H9 (cell line): ENCODE data around the gene NEAT1. TPM values are rescaled to one million over a fixed set of nuclear protein-coding genes. Genes with fewer than 3 reads are reported as not detected.
"Not testable (repeated sequence)": the region's sequence is repeated elsewhere in the genome, so short reads cannot be mapped to it uniquely, and the experiment has no call there.

Experiments used
- DNase-seq: peaks from one replicate; pipeline ENCODE4 v3.0.0-alpha.2; 2017
- H2AFZ ChIP-seq: one replicate; pipeline ENCODE4 v1.6.1; 2013; ENCODE audit warnings: mild to moderate bottlenecking, low read length, control low read depth, moderate library complexity
- H2AK5ac ChIP-seq: 2 replicates; pipeline ENCODE4 v1.6.1; 2013; ENCODE audit warnings: low read length, control low read depth, mixed read lengths; ENCODE audit not compliant: insufficient read length
- H2BK120ac ChIP-seq: one replicate; pipeline ENCODE4 v1.6.1; 2013; ENCODE audit warnings: low read depth, mild to moderate bottlenecking, low read length, control low read depth, inconsistent platforms; ENCODE audit not compliant: poor library complexity, severe bottlenecking
- H2BK12ac ChIP-seq: 2 replicates; pipeline ENCODE4 v1.6.1; 2013; ENCODE audit warnings: low read length, control low read depth, mixed read lengths, low read depth; ENCODE audit not compliant: insufficient read length
- H2BK15ac ChIP-seq: 2 replicates; pipeline ENCODE4 v1.6.1; 2013; ENCODE audit warnings: low read depth, low read length, control low read depth
- H2BK20ac ChIP-seq: one replicate; pipeline ENCODE4 v1.6.1; 2013; ENCODE audit warnings: low read depth, mild to moderate bottlenecking, low read length, control low read depth, inconsistent platforms; ENCODE audit not compliant: poor library complexity, severe bottlenecking
- H2BK5ac ChIP-seq: 2 replicates; pipeline ENCODE4 v1.6.1; 2013; ENCODE audit warnings: low read length, control low read depth, mixed read lengths; ENCODE audit not compliant: insufficient read length
- H3K14ac ChIP-seq: 2 replicates; pipeline ENCODE4 v1.6.1; 2013; ENCODE audit warnings: low read length, control low read depth; ENCODE audit not compliant: insufficient read depth
- H3K18ac ChIP-seq: 2 replicates; pipeline ENCODE4 v1.6.1; 2013; ENCODE audit warnings: low read depth, mild to moderate bottlenecking, mixed read lengths, low read length, control low read depth; ENCODE audit not compliant: insufficient read length
- H3K23ac ChIP-seq: 2 replicates; pipeline ENCODE4 v1.6.1; 2013; ENCODE audit warnings: low read length, control low read depth, mixed read lengths, low read depth; ENCODE audit not compliant: insufficient read length
- H3K23me2 ChIP-seq: 2 replicates; pipeline ENCODE4 v1.6.1; 2013; ENCODE audit warnings: low read depth, mild to moderate bottlenecking, mixed read lengths, low read length, control low read depth; ENCODE audit not compliant: insufficient read length, poor library complexity, severe bottlenecking
- H3K27ac ChIP-seq: 2 replicates; pipeline ENCODE4 v1.5.1; 2013; ENCODE audit warnings: low read length, control low read depth, mixed read lengths, low read depth; ENCODE audit not compliant: insufficient read length
- H3K27me3 ChIP-seq: 2 replicates; pipeline ENCODE4 v1.6.1; 2013; ENCODE audit warnings: low read length, control low read depth, inconsistent platforms; ENCODE audit not compliant: insufficient read depth
- H3K4ac ChIP-seq: 2 replicates; pipeline ENCODE4 v1.6.1; 2013; ENCODE audit warnings: low read depth, mild to moderate bottlenecking, control low read depth, inconsistent platforms, low read length, moderate library complexity
- H3K4me1 ChIP-seq: 2 replicates; pipeline ENCODE4 v1.6.1; 2013; ENCODE audit warnings: low read length, control low read depth, inconsistent platforms; ENCODE audit not compliant: insufficient read depth
- H3K4me2 ChIP-seq: 2 replicates; pipeline ENCODE4 v1.6.1; 2013; ENCODE audit warnings: low read length, control low read depth, mixed read lengths; ENCODE audit not compliant: insufficient read length, insufficient read depth
- H3K56ac ChIP-seq: 2 replicates; pipeline ENCODE4 v1.6.1; 2013; ENCODE audit warnings: low read depth, mild to moderate bottlenecking, mixed read lengths, low read length, control low read depth; ENCODE audit not compliant: insufficient read length
- H3K79me1 ChIP-seq: 2 replicates; pipeline ENCODE4 v1.6.1; 2013; ENCODE audit warnings: low read depth, mild to moderate bottlenecking, moderate library complexity, low read length, control low read depth, inconsistent platforms; ENCODE audit not compliant: insufficient read depth, poor library complexity, severe bottlenecking
- H3K79me2 ChIP-seq: 2 replicates; pipeline ENCODE4 v1.6.1; 2013; ENCODE audit warnings: low read length, control low read depth, inconsistent platforms; ENCODE audit not compliant: insufficient read depth
- H3K9ac ChIP-seq: 2 replicates; pipeline ENCODE4 v1.6.1; 2013; ENCODE audit warnings: low read length, control low read depth, mixed read lengths; ENCODE audit not compliant: insufficient read length; ENCODE audit errors: extremely low read depth
- H3K9me3 ChIP-seq: one replicate; pipeline ENCODE4 v1.6.1; 2013; ENCODE audit warnings: low read depth, low read length, inconsistent platforms; ENCODE audit not compliant: control insufficient read depth
- H3T11ph ChIP-seq: one replicate; pipeline ENCODE4 v1.6.1; 2013; ENCODE audit warnings: mild to moderate bottlenecking, low read length, control low read depth, inconsistent platforms
- H4K20me1 ChIP-seq: one replicate; pipeline ENCODE4 v1.6.1; 2013; ENCODE audit not compliant: control insufficient read depth, insufficient read length, insufficient read depth
- H4K5ac ChIP-seq: 2 replicates; pipeline ENCODE4 v1.6.1; 2013; ENCODE audit warnings: low read depth, mild to moderate bottlenecking, mixed read lengths, low read length, control low read depth; ENCODE audit not compliant: insufficient read length
- H4K8ac ChIP-seq: replicated peaks from 2 replicates; pipeline ENCODE4 v1.6.1; 2013; ENCODE audit warnings: low read length, control low read depth, mixed read lengths, low read depth; ENCODE audit not compliant: insufficient read length
- H4K91ac ChIP-seq: 2 replicates; pipeline ENCODE4 v1.6.1; 2013; ENCODE audit warnings: low read depth, mild to moderate bottlenecking, moderate library complexity, mixed read lengths, low read length, control low read depth; ENCODE audit not compliant: insufficient read length
- H3K27ac Mint-ChIP-seq, 3 experiments: 2 replicates in 2 of 3; 3 replicates in 1 of 3; pipeline ENCODE4 v1.8.0; 2020 to 2021; ENCODE audit warnings: mixed read lengths in 3 of 3, mild to moderate bottlenecking in 1 of 3, moderate library complexity in 1 of 3
- H3K27me3 Mint-ChIP-seq: 2 replicates; pipeline ENCODE4 v1.8.0; 2021; ENCODE audit warnings: low read depth, mild to moderate bottlenecking, moderate library complexity, mixed read lengths
- H3K36me3 Mint-ChIP-seq, 3 experiments: 2 replicates in 2 of 3; 3 replicates in 1 of 3; pipeline ENCODE4 v1.8.0; 2020 to 2021; ENCODE audit warnings: low read depth in 3 of 3, mixed read lengths in 3 of 3; ENCODE audit not compliant: insufficient read depth in 1 of 3
- H3K4me1 Mint-ChIP-seq, 2 experiments: 2 replicates each; pipeline ENCODE4 v1.8.0; 2020; ENCODE audit warnings: mixed read lengths in 2 of 2
- H3K4me3 Mint-ChIP-seq, 2 experiments: 2 replicates in 1 of 2; 3 replicates in 1 of 2; pipeline ENCODE4 v1.8.0; 2020 to 2021; ENCODE audit warnings: mild to moderate bottlenecking in 2 of 2, mixed read lengths in 2 of 2, moderate library complexity in 1 of 2
- H3K9me3 Mint-ChIP-seq, 2 experiments: 2 replicates in 1 of 2; 3 replicates in 1 of 2; pipeline ENCODE4 v1.8.0; 2020; ENCODE audit warnings: mild to moderate bottlenecking in 2 of 2, mixed read lengths in 2 of 2, moderate library complexity in 1 of 2
- WGBS: extraction: QIAGEN DNeasy Blood & Tissue Kit; methylation state at CpG from one replicate; pipeline ENCODE4 v1.1.7; 2013; ENCODE audit warnings: missing lambda C conversion rate, low lambda C conversion rate, mixed read lengths; ENCODE audit not compliant: insufficient read length; ENCODE audit errors: extremely low coverage; 5-methylcytosine and 5-hydroxymethylcytosine counted together
- total RNA-seq: library from RNA; stranded (reverse); gene quantifications from 2 replicates; pipeline ENCODE4 v1.2.1, GENCODE V29; 2021
- TF ChIP-seq, protein P1 (sequence below): fragments of 200-600 bp; sonication (generic); conservative IDR thresholded peaks from 3 replicates; pipeline ENCODE4 v1.8.0; 2021; ENCODE audit warnings: antibody characterized with exemption, mild to moderate bottlenecking

The NEAT1 gene
- total RNA-seq, 1 experiment from 2014 or later: 12.7 TPM

DNA sequence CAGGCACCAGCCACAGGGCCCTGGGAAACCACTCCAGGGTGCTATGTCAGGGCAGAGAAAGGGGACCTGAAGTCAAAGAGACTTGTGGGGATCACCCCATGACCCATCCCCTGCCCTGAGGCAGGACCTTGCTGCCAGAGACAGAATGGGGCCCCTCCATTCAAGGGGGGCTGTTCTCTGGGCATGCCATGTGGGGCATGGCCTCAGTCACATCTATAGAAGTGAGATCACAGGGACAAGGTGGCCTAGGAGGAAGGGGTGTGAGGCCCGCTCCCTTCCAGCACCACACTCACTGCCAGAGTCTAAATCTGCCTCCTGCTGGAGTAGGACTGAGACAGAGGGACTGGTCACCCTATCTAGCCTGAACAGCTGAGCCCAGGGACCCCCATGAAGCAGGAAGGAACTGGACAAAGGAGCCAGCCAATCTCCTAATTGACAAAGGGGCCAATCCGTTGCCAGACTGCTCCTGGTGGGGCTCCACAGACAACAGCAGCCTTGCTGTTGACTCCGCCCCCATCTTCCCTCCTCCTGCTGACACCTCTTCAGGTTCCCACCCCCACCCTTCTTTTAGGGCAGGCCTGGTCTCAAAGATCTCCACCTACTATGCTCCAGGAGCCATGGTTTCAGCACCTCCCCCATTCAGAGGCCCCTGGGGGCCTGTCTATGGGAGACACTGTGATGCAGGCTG is 26.0 kb downstream of the NEAT1 start:
- no peak overlapping the region for H3K4me3 Mint-ChIP-seq
- no peak overlapping the region for H3K27ac Mint-ChIP-seq

DNA sequence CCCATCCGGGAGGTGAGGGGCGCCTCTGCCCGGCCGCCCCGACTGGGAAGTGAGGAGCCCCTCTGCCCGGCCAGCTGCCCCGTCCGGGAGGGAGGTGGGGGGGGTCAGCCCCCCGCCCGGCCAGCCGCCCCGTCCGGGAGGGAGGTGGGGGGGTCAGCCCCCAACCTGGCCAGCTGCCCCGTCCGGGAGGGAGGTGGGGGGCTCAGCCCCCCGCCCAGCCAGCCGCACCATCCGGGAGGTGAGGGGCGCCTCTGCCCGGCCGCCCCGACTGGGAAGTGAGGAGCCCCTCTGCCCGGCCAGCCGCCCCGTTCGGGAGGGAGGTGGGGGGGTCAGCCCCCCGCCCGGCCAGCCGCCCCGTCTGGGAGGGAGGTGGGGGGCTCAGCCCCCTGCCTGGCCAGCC is 28.7 kb downstream of the NEAT1 start:
- H3K27ac ChIP-seq, H3K79me1 ChIP-seq, H2BK120ac ChIP-seq, H2AFZ ChIP-seq, H3K27me3 ChIP-seq, DNase-seq, H3K79me2 ChIP-seq, H3K36me3 Mint-ChIP-seq, H3K4me3 Mint-ChIP-seq, H3T11ph ChIP-seq, H3K27ac Mint-ChIP-seq, H3K4me2 ChIP-seq, H3K4ac ChIP-seq, H4K8ac ChIP-seq, H4K91ac ChIP-seq, H2BK20ac ChIP-seq, H3K14ac ChIP-seq, H2BK12ac ChIP-seq, H4K20me1 ChIP-seq, H3K23ac ChIP-seq, H3K18ac ChIP-seq, H4K5ac ChIP-seq, H2BK15ac ChIP-seq, H3K23me2 ChIP-seq, H2AK5ac ChIP-seq, H3K56ac ChIP-seq, H3K9me3 ChIP-seq, H2BK5ac ChIP-seq, H3K4me1 ChIP-seq, H3K9ac ChIP-seq: not testable (repeated sequence)
- H3K27me3 Mint-ChIP-seq: peaks cover 78% of the 10 kb centered on the region
- WGBS: no CpG with 5 or more reads among the region's 30 CpGs
- peaks cover 23 to 29% of the 10 kb centered on the region in 2 experiments for H3K9me3 Mint-ChIP-seq
- H3K4me1 Mint-ChIP-seq: peaks cover 17 to 21% of the 10 kb centered on the region in 2 experiments

More for the DNA sequence above, 26.0 kb downstream of the NEAT1 start:
- Histone ChIP-seq H4K5ac (no peak overlapping the region), H3K9me3 (no peaks in the 10 kb centered on the region), H3K23me2 (no peaks in the 10 kb centered on the region), H4K20me1 (no peaks in the 10 kb centered on the region), H3K27ac (no peak overlapping the region), H2AK5ac (no peak overlapping the region), H2BK120ac (no peak overlapping the region), H2BK5ac (no peak overlapping the region), H2BK12ac (no peak overlapping the region), H3K23ac (no peak overlapping the region), H4K8ac (no peak overlapping the region), H3K79me2 (no peaks in the 10 kb centered on the region), H2BK20ac (no peak overlapping the region), H2AFZ (no peak overlapping the region), H3K14ac (no peak overlapping the region), H3K56ac (no peak overlapping the region), H3K27me3 (no peaks in the 10 kb centered on the region), H3K18ac (no peak overlapping the region), H3K4me1 (no peaks in the 10 kb centered on the region), H2BK15ac (no peak overlapping the region), H3K4ac (no peak overlapping the region), H3T11ph (no peak overlapping the region), H3K79me1 (no peaks in the 10 kb centered on the region), H3K9ac (no peak overlapping the region), H3K4me2 (no peak overlapping the region), H4K91ac (no peak overlapping the region)
- H3K9me3 Mint-ChIP-seq: peaks cover 20 to 23% of the 10 kb centered on the region in 2 experiments
- H3K27me3 Mint-ChIP-seq: peaks cover 51% of the 10 kb centered on the region
- H3K36me3 Mint-ChIP-seq: peaks cover 3 to 4% (median 4%) of the 10 kb centered on the region in 3 experiments; a peak in 5 of 7 replicates
- TF ChIP-seq, protein P1, sequence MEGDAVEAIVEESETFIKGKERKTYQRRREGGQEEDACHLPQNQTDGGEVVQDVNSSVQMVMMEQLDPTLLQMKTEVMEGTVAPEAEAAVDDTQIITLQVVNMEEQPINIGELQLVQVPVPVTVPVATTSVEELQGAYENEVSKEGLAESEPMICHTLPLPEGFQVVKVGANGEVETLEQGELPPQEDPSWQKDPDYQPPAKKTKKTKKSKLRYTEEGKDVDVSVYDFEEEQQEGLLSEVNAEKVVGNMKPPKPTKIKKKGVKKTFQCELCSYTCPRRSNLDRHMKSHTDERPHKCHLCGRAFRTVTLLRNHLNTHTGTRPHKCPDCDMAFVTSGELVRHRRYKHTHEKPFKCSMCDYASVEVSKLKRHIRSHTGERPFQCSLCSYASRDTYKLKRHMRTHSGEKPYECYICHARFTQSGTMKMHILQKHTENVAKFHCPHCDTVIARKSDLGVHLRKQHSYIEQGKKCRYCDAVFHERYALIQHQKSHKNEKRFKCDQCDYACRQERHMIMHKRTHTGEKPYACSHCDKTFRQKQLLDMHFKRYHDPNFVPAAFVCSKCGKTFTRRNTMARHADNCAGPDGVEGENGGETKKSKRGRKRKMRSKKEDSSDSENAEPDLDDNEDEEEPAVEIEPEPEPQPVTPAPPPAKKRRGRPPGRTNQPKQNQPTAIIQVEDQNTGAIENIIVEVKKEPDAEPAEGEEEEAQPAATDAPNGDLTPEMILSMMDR: no peak
- peak; percentile 66 for DNase-seq
- WGBS: no CpG with 5 or more reads among the region's 3 CpGs
- H3K4me1 Mint-ChIP-seq: peaks cover 9 to 17% of the 10 kb centered on the region in 2 experiments
